GM23338 (cell line): ENCODE measurements around the gene FBP1.

Experiments
- CREB1 ChIP-seq: fragments of 250-450 bp; sonication (Bioruptor Pico); IDR thresholded peaks from 2 replicates; pipeline ENCODE4 v1.5.0; 2020; ENCODE audit warnings: low read depth, mild to moderate bottlenecking, moderate library complexity
- EZH2 ChIP-seq: fragments of 200-600 bp; sonication (generic); IDR thresholded peaks from one replicate; pipeline ENCODE4 v1.8.0; 2017; ENCODE audit warnings: antibody characterized with exemption, mild to moderate bottlenecking, low read depth; ENCODE audit not compliant: unreplicated experiment
- EZH2phosphoT487 ChIP-seq: fragments of 200-600 bp; sonication (generic); IDR thresholded peaks from one replicate; pipeline ENCODE4 v1.8.1; 2018; ENCODE audit warnings: antibody characterized with exemption; ENCODE audit not compliant: unreplicated experiment
- JUNB ChIP-seq: IDR thresholded peaks from one replicate; pipeline ENCODE4 v1.6.1; 2016; ENCODE audit warnings: antibody characterized with exemption; ENCODE audit not compliant: unreplicated experiment
- NANOG ChIP-seq: IDR thresholded peaks from 2 replicates; pipeline ENCODE4 v1.6.1; 2016; ENCODE audit warnings: antibody characterized with exemption, borderline replicate concordance
- POLR2AphosphoS5 ChIP-seq: IDR thresholded peaks from 2 replicates; pipeline ENCODE4 v1.6.1; 2016; ENCODE audit warnings: antibody characterized with exemption, low read depth
- ZNF331 ChIP-seq: fragments of 250-450 bp; sonication (Bioruptor Pico); IDR thresholded peaks from 2 replicates; pipeline ENCODE4 v1.5.0; 2020; ENCODE audit warnings: low read depth, mild to moderate bottlenecking, moderate library complexity
- TF ChIP-seq, protein P1 (sequence below), 2 experiments: fragments of 200-600 bp in 1 of 2; sonication (generic) in 1 of 2; conservative IDR thresholded peaks; 2 replicates each; pipeline versions ENCODE4 v1.5.1 to v1.6.1; 2016 to 2017; ENCODE audit warnings: antibody characterized with exemption in 2 of 2, low read depth in 2 of 2, mild to moderate bottlenecking in 2 of 2, moderate library complexity in 1 of 2
- TF ChIP-seq, protein P2 (sequence below): IDR thresholded peaks from one replicate; pipeline ENCODE4 v1.6.1; 2018; ENCODE audit warnings: antibody characterized with exemption; ENCODE audit not compliant: unreplicated experiment
- TF ChIP-seq, protein P3 (sequence below): IDR thresholded peaks from 2 replicates; pipeline ENCODE4 v1.6.1; 2016; ENCODE audit warnings: antibody characterized with exemption
- TF ChIP-seq, protein P4 (sequence below): fragments of 250-450 bp; sonication (Bioruptor Pico); IDR thresholded peaks from 2 replicates; pipeline ENCODE4 v1.5.0; 2020; ENCODE audit warnings: mild to moderate bottlenecking, moderate library complexity

DNA sequence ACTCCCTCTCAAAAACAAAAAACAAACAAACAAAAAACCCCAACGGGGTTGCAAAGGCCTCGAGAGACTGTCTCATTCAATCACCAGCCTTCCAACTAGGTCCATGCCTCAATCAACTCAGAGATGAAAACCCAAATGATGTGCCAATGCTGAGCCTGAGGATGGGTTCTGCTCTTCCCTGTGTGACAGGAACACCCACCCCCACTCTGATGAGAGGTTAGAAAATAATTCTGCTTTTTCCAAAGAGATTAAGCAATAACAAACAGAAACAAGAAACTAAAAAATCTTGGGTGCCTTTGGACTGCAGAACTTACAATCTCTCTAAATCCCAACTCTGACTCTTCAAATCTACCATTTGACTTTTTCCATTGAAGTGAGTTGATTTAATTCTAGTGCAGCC, 25.5 kb upstream of the FBP1 start:
- TF ChIP-seq, protein P1, sequence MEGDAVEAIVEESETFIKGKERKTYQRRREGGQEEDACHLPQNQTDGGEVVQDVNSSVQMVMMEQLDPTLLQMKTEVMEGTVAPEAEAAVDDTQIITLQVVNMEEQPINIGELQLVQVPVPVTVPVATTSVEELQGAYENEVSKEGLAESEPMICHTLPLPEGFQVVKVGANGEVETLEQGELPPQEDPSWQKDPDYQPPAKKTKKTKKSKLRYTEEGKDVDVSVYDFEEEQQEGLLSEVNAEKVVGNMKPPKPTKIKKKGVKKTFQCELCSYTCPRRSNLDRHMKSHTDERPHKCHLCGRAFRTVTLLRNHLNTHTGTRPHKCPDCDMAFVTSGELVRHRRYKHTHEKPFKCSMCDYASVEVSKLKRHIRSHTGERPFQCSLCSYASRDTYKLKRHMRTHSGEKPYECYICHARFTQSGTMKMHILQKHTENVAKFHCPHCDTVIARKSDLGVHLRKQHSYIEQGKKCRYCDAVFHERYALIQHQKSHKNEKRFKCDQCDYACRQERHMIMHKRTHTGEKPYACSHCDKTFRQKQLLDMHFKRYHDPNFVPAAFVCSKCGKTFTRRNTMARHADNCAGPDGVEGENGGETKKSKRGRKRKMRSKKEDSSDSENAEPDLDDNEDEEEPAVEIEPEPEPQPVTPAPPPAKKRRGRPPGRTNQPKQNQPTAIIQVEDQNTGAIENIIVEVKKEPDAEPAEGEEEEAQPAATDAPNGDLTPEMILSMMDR (conservative IDR thresholded peaks at IDR 0.05; ENCODE audit: low read depth in 2 of 2): no peak
- TF ChIP-seq EZH2phosphoT487 (no peak), CREB1 (CRISPR knock-in tag) (no peak), POLR2AphosphoS5 (no peak), EZH2 (no peak), NANOG (no peak), JUNB (no peak), ZNF331 (CRISPR knock-in tag) (no peak)
- TF ChIP-seq, protein P2, sequence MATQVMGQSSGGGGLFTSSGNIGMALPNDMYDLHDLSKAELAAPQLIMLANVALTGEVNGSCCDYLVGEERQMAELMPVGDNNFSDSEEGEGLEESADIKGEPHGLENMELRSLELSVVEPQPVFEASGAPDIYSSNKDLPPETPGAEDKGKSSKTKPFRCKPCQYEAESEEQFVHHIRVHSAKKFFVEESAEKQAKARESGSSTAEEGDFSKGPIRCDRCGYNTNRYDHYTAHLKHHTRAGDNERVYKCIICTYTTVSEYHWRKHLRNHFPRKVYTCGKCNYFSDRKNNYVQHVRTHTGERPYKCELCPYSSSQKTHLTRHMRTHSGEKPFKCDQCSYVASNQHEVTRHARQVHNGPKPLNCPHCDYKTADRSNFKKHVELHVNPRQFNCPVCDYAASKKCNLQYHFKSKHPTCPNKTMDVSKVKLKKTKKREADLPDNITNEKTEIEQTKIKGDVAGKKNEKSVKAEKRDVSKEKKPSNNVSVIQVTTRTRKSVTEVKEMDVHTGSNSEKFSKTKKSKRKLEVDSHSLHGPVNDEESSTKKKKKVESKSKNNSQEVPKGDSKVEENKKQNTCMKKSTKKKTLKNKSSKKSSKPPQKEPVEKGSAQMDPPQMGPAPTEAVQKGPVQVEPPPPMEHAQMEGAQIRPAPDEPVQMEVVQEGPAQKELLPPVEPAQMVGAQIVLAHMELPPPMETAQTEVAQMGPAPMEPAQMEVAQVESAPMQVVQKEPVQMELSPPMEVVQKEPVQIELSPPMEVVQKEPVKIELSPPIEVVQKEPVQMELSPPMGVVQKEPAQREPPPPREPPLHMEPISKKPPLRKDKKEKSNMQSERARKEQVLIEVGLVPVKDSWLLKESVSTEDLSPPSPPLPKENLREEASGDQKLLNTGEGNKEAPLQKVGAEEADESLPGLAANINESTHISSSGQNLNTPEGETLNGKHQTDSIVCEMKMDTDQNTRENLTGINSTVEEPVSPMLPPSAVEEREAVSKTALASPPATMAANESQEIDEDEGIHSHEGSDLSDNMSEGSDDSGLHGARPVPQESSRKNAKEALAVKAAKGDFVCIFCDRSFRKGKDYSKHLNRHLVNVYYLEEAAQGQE: no peak
- TF ChIP-seq, protein P3, sequence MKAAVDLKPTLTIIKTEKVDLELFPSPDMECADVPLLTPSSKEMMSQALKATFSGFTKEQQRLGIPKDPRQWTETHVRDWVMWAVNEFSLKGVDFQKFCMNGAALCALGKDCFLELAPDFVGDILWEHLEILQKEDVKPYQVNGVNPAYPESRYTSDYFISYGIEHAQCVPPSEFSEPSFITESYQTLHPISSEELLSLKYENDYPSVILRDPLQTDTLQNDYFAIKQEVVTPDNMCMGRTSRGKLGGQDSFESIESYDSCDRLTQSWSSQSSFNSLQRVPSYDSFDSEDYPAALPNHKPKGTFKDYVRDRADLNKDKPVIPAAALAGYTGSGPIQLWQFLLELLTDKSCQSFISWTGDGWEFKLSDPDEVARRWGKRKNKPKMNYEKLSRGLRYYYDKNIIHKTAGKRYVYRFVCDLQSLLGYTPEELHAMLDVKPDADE: no peak
- TF ChIP-seq, protein P4, sequence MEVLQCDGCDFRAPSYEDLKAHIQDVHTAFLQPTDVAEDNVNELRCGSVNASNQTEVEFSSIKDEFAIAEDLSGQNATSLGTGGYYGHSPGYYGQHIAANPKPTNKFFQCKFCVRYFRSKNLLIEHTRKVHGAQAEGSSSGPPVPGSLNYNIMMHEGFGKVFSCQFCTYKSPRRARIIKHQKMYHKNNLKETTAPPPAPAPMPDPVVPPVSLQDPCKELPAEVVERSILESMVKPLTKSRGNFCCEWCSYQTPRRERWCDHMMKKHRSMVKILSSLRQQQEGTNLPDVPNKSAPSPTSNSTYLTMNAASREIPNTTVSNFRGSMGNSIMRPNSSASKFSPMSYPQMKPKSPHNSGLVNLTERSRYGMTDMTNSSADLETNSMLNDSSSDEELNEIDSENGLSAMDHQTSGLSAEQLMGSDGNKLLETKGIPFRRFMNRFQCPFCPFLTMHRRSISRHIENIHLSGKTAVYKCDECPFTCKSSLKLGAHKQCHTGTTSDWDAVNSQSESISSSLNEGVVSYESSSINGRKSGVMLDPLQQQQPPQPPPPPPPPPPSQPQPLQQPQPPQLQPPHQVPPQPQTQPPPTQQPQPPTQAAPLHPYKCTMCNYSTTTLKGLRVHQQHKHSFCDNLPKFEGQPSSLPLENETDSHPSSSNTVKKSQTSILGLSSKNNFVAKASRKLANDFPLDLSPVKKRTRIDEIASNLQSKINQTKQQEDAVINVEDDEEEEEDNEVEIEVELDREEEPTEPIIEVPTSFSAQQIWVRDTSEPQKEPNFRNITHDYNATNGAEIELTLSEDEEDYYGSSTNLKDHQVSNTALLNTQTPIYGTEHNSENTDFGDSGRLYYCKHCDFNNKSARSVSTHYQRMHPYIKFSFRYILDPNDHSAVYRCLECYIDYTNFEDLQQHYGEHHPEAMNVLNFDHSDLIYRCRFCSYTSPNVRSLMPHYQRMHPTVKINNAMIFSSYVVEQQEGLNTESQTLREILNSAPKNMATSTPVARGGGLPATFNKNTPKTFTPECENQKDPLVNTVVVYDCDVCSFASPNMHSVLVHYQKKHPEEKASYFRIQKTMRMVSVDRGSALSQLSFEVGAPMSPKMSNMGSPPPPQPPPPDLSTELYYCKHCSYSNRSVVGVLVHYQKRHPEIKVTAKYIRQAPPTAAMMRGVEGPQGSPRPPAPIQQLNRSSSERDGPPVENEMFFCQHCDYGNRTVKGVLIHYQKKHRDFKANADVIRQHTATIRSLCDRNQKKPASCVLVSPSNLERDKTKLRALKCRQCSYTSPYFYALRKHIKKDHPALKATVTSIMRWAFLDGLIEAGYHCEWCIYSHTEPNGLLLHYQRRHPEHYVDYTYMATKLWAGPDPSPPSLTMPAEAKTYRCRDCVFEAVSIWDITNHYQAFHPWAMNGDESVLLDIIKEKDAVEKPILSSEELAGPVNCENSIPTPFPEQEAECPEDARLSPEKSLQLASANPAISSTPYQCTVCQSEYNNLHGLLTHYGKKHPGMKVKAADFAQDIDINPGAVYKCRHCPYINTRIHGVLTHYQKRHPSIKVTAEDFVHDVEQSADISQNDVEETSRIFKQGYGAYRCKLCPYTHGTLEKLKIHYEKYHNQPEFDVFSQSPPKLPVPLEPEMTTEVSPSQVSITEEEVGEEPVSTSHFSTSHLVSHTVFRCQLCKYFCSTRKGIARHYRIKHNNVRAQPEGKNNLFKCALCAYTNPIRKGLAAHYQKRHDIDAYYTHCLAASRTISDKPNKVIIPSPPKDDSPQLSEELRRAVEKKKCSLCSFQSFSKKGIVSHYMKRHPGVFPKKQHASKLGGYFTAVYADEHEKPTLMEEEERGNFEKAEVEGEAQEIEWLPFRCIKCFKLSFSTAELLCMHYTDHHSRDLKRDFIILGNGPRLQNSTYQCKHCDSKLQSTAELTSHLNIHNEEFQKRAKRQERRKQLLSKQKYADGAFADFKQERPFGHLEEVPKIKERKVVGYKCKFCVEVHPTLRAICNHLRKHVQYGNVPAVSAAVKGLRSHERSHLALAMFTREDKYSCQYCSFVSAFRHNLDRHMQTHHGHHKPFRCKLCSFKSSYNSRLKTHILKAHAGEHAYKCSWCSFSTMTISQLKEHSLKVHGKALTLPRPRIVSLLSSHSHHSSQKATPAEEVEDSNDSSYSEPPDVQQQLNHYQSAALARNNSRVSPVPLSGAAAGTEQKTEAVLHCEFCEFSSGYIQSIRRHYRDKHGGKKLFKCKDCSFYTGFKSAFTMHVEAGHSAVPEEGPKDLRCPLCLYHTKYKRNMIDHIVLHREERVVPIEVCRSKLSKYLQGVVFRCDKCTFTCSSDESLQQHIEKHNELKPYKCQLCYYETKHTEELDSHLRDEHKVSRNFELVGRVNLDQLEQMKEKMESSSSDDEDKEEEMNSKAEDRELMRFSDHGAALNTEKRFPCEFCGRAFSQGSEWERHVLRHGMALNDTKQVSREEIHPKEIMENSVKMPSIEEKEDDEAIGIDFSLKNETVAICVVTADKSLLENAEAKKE: no peak
